Epithelial cell of prostate (primary cell): Measurements from ENCODE around the gene RARRES2.
"Not testable (repeated sequence)": the region's sequence is repeated elsewhere in the genome, so short reads cannot be mapped to it uniquely, and the experiment has no call there.

Source experiments
- DNase-seq: peaks from one replicate; pipeline ENCODE4 v3.0.0-alpha.2; 2011; ENCODE audit warnings: low read depth, low spot score
- H3K27ac ChIP-seq: fragments of 450-650 bp; 2 replicates; pipeline ENCODE4 v1.5.1; 2017; ENCODE audit warnings: mild to moderate bottlenecking

The RARRES2 gene

GRCh38 chr7:150323682-150324372, 17.6 kb downstream of the RARRES2 start:
- H3K27ac ChIP-seq: peak overlapping the region; percentile 81
- no peak for DNase-seq

GRCh38 chr7:150322833-150323681, 18.4 kb downstream of the RARRES2 start, which contains the start of the genes ACTR3C and LRRC61:
TSS of gene ACTR3C (minus strand) at chr7:150323545. CDS start at chr7:150295296, 28,249 bp downstream.
TSS of gene LRRC61 (plus strand) at chr7:150323355. CDS start at chr7:150336862, 13,507 bp downstream.
- peak within 1 kb of the TSS; percentile 81 for H3K27ac ChIP-seq
- no peak for DNase-seq

DNA sequence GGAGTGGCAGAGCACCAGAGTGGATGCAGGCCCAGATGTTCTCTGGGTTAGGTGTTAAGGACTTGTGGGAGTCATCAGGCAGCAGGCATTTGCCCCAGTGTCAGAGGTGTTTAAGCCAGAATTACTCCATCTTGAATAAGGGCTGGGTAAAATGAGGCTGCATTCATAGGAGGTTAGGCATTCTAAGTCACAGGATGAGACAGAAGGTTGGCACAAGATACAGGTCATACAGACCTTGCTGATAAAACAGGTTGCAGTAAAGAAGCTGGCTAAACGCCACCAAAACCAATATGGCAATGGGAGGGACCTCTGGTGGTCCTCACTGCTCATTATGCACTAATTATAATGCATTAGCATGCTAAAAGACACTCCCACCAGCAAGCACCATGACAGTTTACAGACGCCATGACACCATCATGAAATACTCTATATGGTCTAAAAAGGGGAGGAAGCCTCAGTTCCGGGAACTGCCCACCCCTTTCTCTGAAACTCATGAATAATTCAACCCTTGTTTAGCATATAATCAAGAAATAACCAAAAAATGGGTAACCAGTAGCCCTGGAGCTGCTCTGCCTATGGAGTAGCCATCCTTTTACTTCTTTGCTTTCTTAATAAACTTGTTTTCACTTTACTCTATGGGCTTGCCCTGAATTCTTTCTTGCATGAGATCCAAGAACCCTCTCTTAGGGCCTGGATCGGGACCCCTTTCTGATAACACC, 19.2 kb downstream of the RARRES2 start:
- peak overlapping the region; percentile 81 for H3K27ac ChIP-seq
- DNase-seq: no peak

- no peak for DNase-seq
- H3K27ac ChIP-seq: peak overlapping the region; percentile 81
Observed at GRCh38 chr7:150321788-150322113, 19.7 kb downstream of the RARRES2 start.

- no peak overlapping the region for H3K27ac ChIP-seq
- DNase-seq: no peak
Observed at GRCh38 chr7:150317748-150318444, 23.5 kb downstream of the RARRES2 start.

- not testable (repeated sequence) for DNase-seq, H3K27ac ChIP-seq
Observed at GRCh38 chr7:150316987-150317386, 24.4 kb downstream of the RARRES2 start.

GRCh38 chr7:150314639-150315239, 26.7 kb downstream of the RARRES2 start:
- H3K27ac ChIP-seq: no peak overlapping the region
- no peak for DNase-seq

- no peak for DNase-seq
- H3K27ac ChIP-seq: no peak overlapping the region
Observed at GRCh38 chr7:150313870-150314269, 27.6 kb downstream of the RARRES2 start.

GRCh38 chr7:150313367-150313809, 28.0 kb downstream of the RARRES2 start:
- no peak for DNase-seq
- no peak overlapping the region for H3K27ac ChIP-seq

GRCh38 chr7:150312649-150313366, 28.6 kb downstream of the RARRES2 start:
- not testable (repeated sequence) for DNase-seq, H3K27ac ChIP-seq

DNA sequence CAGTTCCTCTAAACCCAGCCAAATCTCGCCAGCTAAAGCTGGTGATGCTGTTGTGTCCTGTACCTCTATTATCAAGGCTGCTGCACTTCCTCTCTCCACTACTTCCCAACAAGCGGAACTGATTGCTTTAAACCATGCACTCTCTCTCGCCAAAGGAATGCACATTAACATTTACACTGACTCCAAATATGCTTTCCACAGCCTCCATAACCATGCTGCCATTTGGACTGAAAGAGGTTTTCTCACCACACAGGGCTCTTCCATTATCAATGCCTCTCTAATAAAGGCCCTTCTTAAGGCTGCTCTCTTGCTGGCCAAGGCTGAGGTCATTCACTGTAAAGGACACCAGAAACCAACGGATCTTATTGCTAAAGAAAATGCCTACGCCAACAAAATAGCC, 29.7 kb downstream of the RARRES2 start:
- DNase-seq: no peak

GRCh38 chr7:150311146-150311545, 30.3 kb downstream of the RARRES2 start:
- no peak for DNase-seq

More for the DNA sequence above, 29.7 kb downstream of the RARRES2 start:
- no peak overlapping the region for H3K27ac ChIP-seq

GRCh38 chr7:150308575-150308974, 32.9 kb downstream of the RARRES2 start:
- no peak for DNase-seq
- no peak overlapping the region for H3K27ac ChIP-seq

More at GRCh38 chr7:150311146-150311545, 30.3 kb downstream of the RARRES2 start:
- no peak overlapping the region for H3K27ac ChIP-seq

DNA sequence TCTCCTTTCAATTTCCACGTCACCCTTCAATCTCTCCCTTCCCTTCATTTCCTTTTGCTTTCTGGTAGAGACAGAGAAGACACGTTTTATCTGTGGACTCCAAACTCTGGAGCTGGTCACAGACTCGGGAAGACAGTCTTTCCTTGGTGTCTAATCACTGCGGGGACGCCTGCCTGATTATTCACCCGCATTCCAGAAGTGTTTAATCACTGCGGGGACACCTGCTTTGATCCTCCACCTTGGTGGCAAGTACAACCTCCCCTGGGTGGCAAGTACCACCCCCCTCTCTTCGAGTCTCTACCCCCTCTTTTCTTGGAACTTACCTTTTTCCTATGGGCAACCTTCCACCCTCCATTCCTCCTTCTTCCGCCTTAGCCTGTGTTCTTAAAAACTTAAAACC, 33.5 kb downstream of the RARRES2 start:
- no peak for DNase-seq
- no peak overlapping the region for H3K27ac ChIP-seq

DNA sequence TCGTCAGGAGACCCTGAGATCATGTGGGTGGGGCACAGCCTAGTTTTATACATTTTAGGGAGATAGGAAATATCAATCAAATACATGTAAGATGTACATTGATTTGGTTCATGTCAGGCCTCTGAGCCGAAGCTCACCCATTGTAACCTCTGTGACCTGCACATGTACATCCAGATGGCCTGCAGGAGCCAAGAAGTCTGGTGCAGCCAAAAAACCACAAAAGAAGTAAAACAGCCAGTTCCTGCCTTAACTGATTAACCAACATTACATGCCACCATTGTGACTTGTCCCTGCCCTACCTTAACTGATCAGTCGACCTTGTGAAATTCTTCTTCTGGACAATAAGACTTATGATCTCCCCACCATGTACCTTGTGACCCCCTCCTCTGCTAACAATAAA, 34.3 kb downstream of the RARRES2 start:
- no peak for DNase-seq
- H3K27ac ChIP-seq: no peak overlapping the region

DNA sequence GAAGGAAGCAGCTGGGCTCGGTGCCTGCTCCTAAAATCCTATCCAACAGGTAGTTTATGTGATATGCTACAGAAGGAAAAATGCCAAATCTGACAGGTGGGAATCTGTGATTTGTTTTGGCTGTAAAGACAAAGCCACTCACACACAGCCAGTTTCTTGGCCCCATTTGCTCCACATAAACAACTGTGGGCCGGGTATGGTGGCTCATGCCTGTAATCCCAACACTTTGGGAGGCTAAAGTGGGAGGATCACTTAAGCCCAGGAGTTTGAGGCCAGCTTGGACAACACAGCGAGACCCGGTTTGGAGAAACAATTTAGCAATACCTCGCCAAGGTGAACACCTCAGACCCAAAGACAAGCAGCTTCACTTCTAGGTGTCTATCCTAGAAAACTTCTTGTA, 35.1 kb downstream of the RARRES2 start:
- not testable (repeated sequence) for DNase-seq

GRCh38 chr7:150305903-150306284, 35.5 kb downstream of the RARRES2 start:
- not testable (repeated sequence) for H3K27ac ChIP-seq, DNase-seq

More for the DNA sequence above, 35.1 kb downstream of the RARRES2 start:
- not testable (repeated sequence) for H3K27ac ChIP-seq

- H3K27ac ChIP-seq, DNase-seq: not testable (repeated sequence)
Observed at GRCh38 chr7:150305259-150305902, 36.0 kb downstream of the RARRES2 start.
